Skeletal muscle tissue (tissue), 3 donors: ENCODE measurements around the gene RMP24.

ENCODE experiments used
- H3K27ac ChIP-seq: one replicate; pipeline ENCODE4 v1.7.0; 2013; ENCODE audit warnings: mild to moderate bottlenecking, low read depth, low read length, inconsistent platforms
- H3K27me3 ChIP-seq, 3 donors: one replicate each; pipeline ENCODE4 v1.7.0; 2013; ENCODE audit warnings: low read length in 3 of 3; ENCODE audit not compliant: control insufficient read depth in 3 of 3, insufficient read depth in 3 of 3
- H3K36me3 ChIP-seq, 3 donors: one replicate each; pipeline ENCODE4 v1.7.0; 2013; ENCODE audit warnings: low read length in 3 of 3; ENCODE audit not compliant: control insufficient read depth in 3 of 3, insufficient read depth in 3 of 3
- H3K4me1 ChIP-seq, 3 donors: one replicate each; pipeline ENCODE4 v1.7.0; 2013; ENCODE audit warnings: low read length in 3 of 3, mild to moderate bottlenecking in 3 of 3; ENCODE audit not compliant: control insufficient read depth in 3 of 3, insufficient read depth in 3 of 3
- H3K4me3 ChIP-seq, 3 donors: one replicate each; pipeline ENCODE4 v1.7.0; 2013; ENCODE audit warnings: low read length in 3 of 3
- H3K9ac ChIP-seq, 3 donors: one replicate each; pipeline ENCODE4 v1.7.0; 2013; ENCODE audit warnings: low read length in 3 of 3, mild to moderate bottlenecking in 3 of 3, moderate library complexity in 2 of 3, low read depth in 1 of 3
- H3K9me3 ChIP-seq, 3 donors: one replicate each; pipeline ENCODE4 v1.7.0; 2013; ENCODE audit warnings: low read length in 3 of 3; ENCODE audit not compliant: control insufficient read depth in 3 of 3
- donor health status: Osteomylitis.

RMP24 gene

GRCh38 chr18:35972197-35973000 lies at the start of gene RMP24:
Gene RMP24, plus strand, starts transcription at chr18:35972679.
- no peaks in the 10 kb centered on the region for H3K27me3 ChIP-seq
- H3K4me1 ChIP-seq, result peaks cover 13 to 29% (median 18%) of the 10 kb centered on the region in 3 donors
- H3K9ac ChIP-seq, result peak within 1 kb of the TSS; percentile 93 to 96 (median 95)
- H3K36me3 ChIP-seq, result peaks cover 13 to 14% (median 14%) of the 10 kb centered on the region in 3 donors
- no peaks in the 10 kb centered on the region for H3K9me3 ChIP-seq
- peak within 1 kb of the TSS; percentile 75 for H3K27ac ChIP-seq
- peak within 1 kb of the TSS; percentile 97 to 98 (median 98) for H3K4me3 ChIP-seq

GRCh38 chr18:35923939-35924684 lies 48.4 kb upstream of the RMP24 start:
- no peaks in the 10 kb centered on the region for H3K4me1 ChIP-seq
- no peaks in the 10 kb centered on the region for H3K36me3 ChIP-seq
- peaks cover 0 to 9% (median 8%) of the 10 kb centered on the region in 3 donors for H3K27me3 ChIP-seq
- no peak overlapping the region for H3K9ac ChIP-seq
- H3K4me3 ChIP-seq, result no peak overlapping the region
- H3K27ac ChIP-seq, result no peak overlapping the region
- H3K9me3 ChIP-seq, result no peaks in the 10 kb centered on the region

GRCh38 chr18:35926884-35927283 lies 45.6 kb upstream of the RMP24 start:
- no peak overlapping the region for H3K27ac ChIP-seq
- no peaks in the 10 kb centered on the region for H3K4me1 ChIP-seq
- H3K9ac ChIP-seq, result no peak overlapping the region
- H3K36me3 ChIP-seq, result no peaks in the 10 kb centered on the region
- H3K9me3 ChIP-seq, result no peaks in the 10 kb centered on the region
- H3K27me3 ChIP-seq, result peaks cover 0 to 7% (median 7%) of the 10 kb centered on the region in 3 donors
- no peak overlapping the region for H3K4me3 ChIP-seq

GRCh38 chr18:35927430-35927829 lies 45.0 kb upstream of the RMP24 start:
- H3K4me1 ChIP-seq, result no peaks in the 10 kb centered on the region
- H3K27me3 ChIP-seq, result peaks cover 0 to 7% (median 7%) of the 10 kb centered on the region in 3 donors

GRCh38 chr18:35933982-35934381 lies 38.5 kb upstream of the RMP24 start:
- H3K27me3 ChIP-seq, result no peaks in the 10 kb centered on the region
- H3K4me1 ChIP-seq, result no peaks in the 10 kb centered on the region
- no peak overlapping the region for H3K9ac ChIP-seq

More at GRCh38 chr18:35927430-35927829, 45.0 kb upstream of the RMP24 start:
- H3K36me3 ChIP-seq, result no peaks in the 10 kb centered on the region
- H3K9me3 ChIP-seq, result no peaks in the 10 kb centered on the region
- H3K4me3 ChIP-seq, result no peak overlapping the region
- H3K9ac ChIP-seq, result no peak overlapping the region
- H3K27ac ChIP-seq, result no peak overlapping the region

GRCh38 chr18:35934891-35935290 lies 37.6 kb upstream of the RMP24 start:
- no peak overlapping the region for H3K27ac ChIP-seq
- H3K4me3 ChIP-seq, result no peak overlapping the region
- H3K27me3 ChIP-seq, result no peaks in the 10 kb centered on the region
- no peaks in the 10 kb centered on the region for H3K4me1 ChIP-seq
- no peaks in the 10 kb centered on the region for H3K36me3 ChIP-seq
- H3K9me3 ChIP-seq, result no peaks in the 10 kb centered on the region
- H3K9ac ChIP-seq, result no peak overlapping the region

More at GRCh38 chr18:35933982-35934381, 38.5 kb upstream of the RMP24 start:
- no peak overlapping the region for H3K4me3 ChIP-seq
- no peaks in the 10 kb centered on the region for H3K36me3 ChIP-seq
- no peaks in the 10 kb centered on the region for H3K9me3 ChIP-seq
- no peak overlapping the region for H3K27ac ChIP-seq

GRCh38 chr18:35935805-35936204 lies 36.7 kb upstream of the RMP24 start:
- H3K27ac ChIP-seq, result no peak overlapping the region
- no peaks in the 10 kb centered on the region for H3K4me1 ChIP-seq
- H3K9me3 ChIP-seq, result no peaks in the 10 kb centered on the region
- H3K9ac ChIP-seq, result no peak overlapping the region
- H3K27me3 ChIP-seq, result no peaks in the 10 kb centered on the region
- no peak overlapping the region for H3K4me3 ChIP-seq
- H3K36me3 ChIP-seq, result no peaks in the 10 kb centered on the region

GRCh38 chr18:35936951-35937350 lies 35.5 kb upstream of the RMP24 start:
- no peak overlapping the region for H3K27ac ChIP-seq
- H3K27me3 ChIP-seq, result peaks cover 0 to under 1% (median 0%) of the 10 kb centered on the region in 3 donors
- no peaks in the 10 kb centered on the region for H3K9me3 ChIP-seq
- H3K4me3 ChIP-seq, result no peak overlapping the region
- no peaks in the 10 kb centered on the region for H3K36me3 ChIP-seq
- H3K9ac ChIP-seq, result no peak overlapping the region
- no peaks in the 10 kb centered on the region for H3K4me1 ChIP-seq

- Histone ChIP-seq H3K36me3 (no peaks in the 10 kb centered on the region), H3K27me3 (peaks cover 0 to 3% (median 0%) of the 10 kb centered on the region in 3 donors), H3K9ac (no peak overlapping the region), H3K4me3 (no peak overlapping the region), H3K9me3 (no peaks in the 10 kb centered on the region), H3K27ac (no peak overlapping the region), H3K4me1 (no peaks in the 10 kb centered on the region)
Measured at GRCh38 chr18:35938158-35938557, 34.3 kb upstream of the RMP24 start.

GRCh38 chr18:35938562-35938961 lies 33.9 kb upstream of the RMP24 start:
- Histone ChIP-seq H3K4me3 (no peak overlapping the region), H3K36me3 (no peaks in the 10 kb centered on the region), H3K9ac (no peak overlapping the region), H3K27me3 (peaks cover 0 to 3% (median 0%) of the 10 kb centered on the region in 3 donors), H3K4me1 (no peaks in the 10 kb centered on the region), H3K27ac (no peak overlapping the region), H3K9me3 (no peaks in the 10 kb centered on the region)
